Heart left ventricle (tissue), 16 donors: ENCODE data around the gene COL7A1. TPM values are rescaled to one million over a fixed set of nuclear protein-coding genes. Genes with fewer than 3 reads are reported as not detected.

Experiments used
- ATAC-seq, 4 donors: fragments of 200-7000 bp; cut with Tn5 transposase; one replicate each; pipeline ENCODE4 v1.9.1; 2020 to 2022; ENCODE audit warnings: moderate library complexity in 4 of 4, mild to moderate bottlenecking in 3 of 4, moderate number of reproducible peaks in 1 of 4
- DNase-seq, 5 donors: peaks; one replicate each; pipeline ENCODE4 v3.0.0-alpha.2; 2020
- H3K27ac ChIP-seq, 12 donors: fragments of 200-600 bp; sonication (generic) in 4 of 12; one replicate each; pipeline versions ENCODE4 v1.5.0 to v1.8.0; 2016 to 2022; ENCODE audit warnings: mild to moderate bottlenecking in 2 of 12
- H3K27me3 ChIP-seq, 9 donors: fragments of 200-600 bp; sonication (generic) in 2 of 9; one replicate each; pipeline versions ENCODE4 v1.5.1 to v1.8.0; 2016 to 2022; ENCODE audit warnings: mild to moderate bottlenecking in 3 of 9
- H3K36me3 ChIP-seq, 9 donors: fragments of 200-600 bp; sonication (generic) in 2 of 9; one replicate each; pipeline versions ENCODE4 v1.5.0 to v1.8.0; 2018 to 2022; ENCODE audit warnings: mild to moderate bottlenecking in 2 of 9
- H3K4me1 ChIP-seq, 12 donors: fragments of 200-600 bp; sonication (generic) in 4 of 12; one replicate each; pipeline versions ENCODE4 v1.5.0 to v1.8.0; 2016 to 2022; ENCODE audit warnings: mild to moderate bottlenecking in 3 of 12
- H3K4me3 ChIP-seq, 12 donors: fragments of 200-600 bp; sonication (generic) in 4 of 12; one replicate each; pipeline versions ENCODE4 v1.5.0 to v1.8.0; 2017 to 2022; ENCODE audit warnings: mild to moderate bottlenecking in 9 of 12, moderate library complexity in 4 of 12
- H3K9me3 ChIP-seq, 12 donors: fragments of 200-600 bp; sonication (generic) in 4 of 12; one replicate each; pipeline versions ENCODE4 v1.5.0 to v1.8.0; 2016 to 2022; ENCODE audit warnings: mild to moderate bottlenecking in 1 of 12
- POLR2A ChIP-seq, 2 donors: fragments of 450-650 bp; IDR thresholded peaks; one replicate each; pipeline ENCODE4 v1.6.1; 2017; ENCODE audit warnings: antibody characterized with exemption in 2 of 2, mild to moderate bottlenecking in 2 of 2, moderate library complexity in 2 of 2
- WGBS, 4 donors: extraction: QIAGEN DNeasy Blood & Tissue Kit in 2 of 4; methylation state at CpG; one replicate each; pipeline versions ENCODE4 v1.1.5 to v1.1.7; 2013 to 2018; 5-methylcytosine and 5-hydroxymethylcytosine counted together
- intact Hi-C, 10 donors: fragments of 100-400 bp; cut with DNase I; formaldehyde crosslinking; loops; one replicate each; pipeline versions ENCODE4 v1.11.1 to v1.14.2; 2022
- polyA plus RNA-seq, 2 donors: library from polyadenylated mRNA; stranded (reverse); fragments of 200-250 nt; gene quantifications; one replicate each; pipeline ENCODE4 v1.2.3, GENCODE V29; 2013
- total RNA-seq, 9 donors: library from RNA; depleted of rRNA in 2 of 9; stranded (reverse); fragments of >200 nt in 2 of 9; fragmentation: NEBNext Ultra II Directional in 3 of 9; extraction: Animal tissue kit (Norgen Biotek cat#: 25700) in 3 of 9; gene quantifications; one replicate each; pipeline versions ENCODE4 v1.1.0 to v1.2.4, GENCODE V29; 2016 to 2023
- TF ChIP-seq, protein P1 (sequence below), 12 donors: fragments of 200-600 bp; sonication (generic) in 4 of 12; IDR thresholded peaks; one replicate each; pipeline versions ENCODE4 v1.5.0 to v1.8.0; 2018 to 2022; ENCODE audit warnings: antibody characterized with exemption in 12 of 12, mild to moderate bottlenecking in 5 of 12
- donor health status: ischemic (EF 13 %, LVEDD 7.1; RV severe dilation, severe dysfunction).
- donor health status: healthy with polysubstance abuse.
- donor health status: DM: no; HTN: yes; CAD: no.
- donor health status: DM: no; HTN: no; CAD: no.
- donor health status: ischemic (EF 25% LVEDD 6.9; RV normal size, moderate dysfunction).
- donor health status: ischemic (EF 25% LVEDD 5.7; RV mildly dilated, moderate dysfunction).
- donor health status: healthy.
- donor health status: DM: yes; HTN: yes; CAD: no.
- donor health status: ischemic (EF 35%, LVEDD 5.7; RV mildly dilated, moderate dysfunction).
- donor health status: nonischemic (EF 11% LVEDD 7.7; RV severe dilation, severe dysfunction).
- donor health status: DM: yes; HTN: yes; CAD: no.
- donor health status: PGD.
- donor health status: ischemic (EF 29% LVEDD 5.4; RV normal size, mild dysfunction).
- donor health status: nonischemic (EF 23%, LVEDD 6.1; RV moderate dilation, normal function).

The COL7A1 gene
- total and polyA plus RNA-seq, 11 donors, result 2.4 to 25.2 (median 11.5) TPM

DNA sequence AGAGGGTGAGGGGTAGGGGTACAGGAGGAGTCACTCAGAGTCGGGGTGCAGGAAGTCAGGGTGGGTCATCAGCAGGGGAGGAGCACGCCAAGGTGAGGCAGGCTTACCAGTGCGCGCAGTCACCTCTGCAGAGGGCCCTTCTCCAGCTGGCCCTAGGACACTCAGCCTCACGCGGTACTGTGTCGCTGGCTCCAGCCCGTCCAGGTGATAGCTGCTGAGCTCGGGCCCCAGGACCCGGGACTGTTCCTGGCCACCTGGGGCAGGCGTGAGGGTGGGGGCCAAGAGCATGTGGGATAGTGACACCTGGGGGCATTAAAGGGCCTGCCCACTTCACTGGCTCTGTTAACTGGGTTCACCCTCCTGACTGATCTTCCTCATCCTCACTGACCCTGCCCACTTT is 7.4 kb downstream of the COL7A1 start:
- no peak for ATAC-seq
- no peak for DNase-seq
- Histone ChIP-seq H3K27ac (no peak overlapping the region), H3K36me3 (peaks cover 0 to 19% (median 0%) of the 10 kb centered on the region in 9 donors), H3K4me1 (no peaks in the 10 kb centered on the region), H3K27me3 (no peaks in the 10 kb centered on the region), H3K9me3 (no peaks in the 10 kb centered on the region), H3K4me3 (no peak overlapping the region)
- TF ChIP-seq, protein P1, sequence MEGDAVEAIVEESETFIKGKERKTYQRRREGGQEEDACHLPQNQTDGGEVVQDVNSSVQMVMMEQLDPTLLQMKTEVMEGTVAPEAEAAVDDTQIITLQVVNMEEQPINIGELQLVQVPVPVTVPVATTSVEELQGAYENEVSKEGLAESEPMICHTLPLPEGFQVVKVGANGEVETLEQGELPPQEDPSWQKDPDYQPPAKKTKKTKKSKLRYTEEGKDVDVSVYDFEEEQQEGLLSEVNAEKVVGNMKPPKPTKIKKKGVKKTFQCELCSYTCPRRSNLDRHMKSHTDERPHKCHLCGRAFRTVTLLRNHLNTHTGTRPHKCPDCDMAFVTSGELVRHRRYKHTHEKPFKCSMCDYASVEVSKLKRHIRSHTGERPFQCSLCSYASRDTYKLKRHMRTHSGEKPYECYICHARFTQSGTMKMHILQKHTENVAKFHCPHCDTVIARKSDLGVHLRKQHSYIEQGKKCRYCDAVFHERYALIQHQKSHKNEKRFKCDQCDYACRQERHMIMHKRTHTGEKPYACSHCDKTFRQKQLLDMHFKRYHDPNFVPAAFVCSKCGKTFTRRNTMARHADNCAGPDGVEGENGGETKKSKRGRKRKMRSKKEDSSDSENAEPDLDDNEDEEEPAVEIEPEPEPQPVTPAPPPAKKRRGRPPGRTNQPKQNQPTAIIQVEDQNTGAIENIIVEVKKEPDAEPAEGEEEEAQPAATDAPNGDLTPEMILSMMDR (IDR thresholded peaks at IDR 0.05), result no peak
- TF ChIP-seq POLR2A (IDR thresholded peaks at IDR 0.05), result no peak
- intact Hi-C loops, result no loop called here
- 65 to 88% (median 84%) methylated on average over 5 to 11 of the region's 11 CpGs for WGBS, 4 donors

DNA sequence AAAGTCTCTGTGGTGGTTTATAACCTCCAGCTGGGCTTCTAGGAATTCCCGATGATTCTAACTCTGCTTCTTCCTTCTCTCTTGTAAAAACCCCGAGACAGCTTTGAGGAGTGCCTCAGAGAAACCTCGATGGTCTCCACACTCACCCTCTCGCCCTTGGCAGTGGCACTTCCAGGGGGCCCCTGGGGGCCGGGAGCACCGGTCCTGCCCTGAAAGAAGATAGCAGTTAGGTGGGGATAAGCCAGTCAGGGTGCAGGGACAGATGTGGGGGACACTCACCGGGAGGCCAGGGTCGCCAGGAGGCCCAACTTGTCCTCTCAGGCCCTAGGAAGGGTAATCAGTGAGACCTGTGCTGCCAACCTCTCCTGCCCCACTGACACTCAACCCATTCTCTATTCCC is 9.7 kb downstream of the COL7A1 start:
- Histone ChIP-seq H3K27me3 (no peaks in the 10 kb centered on the region), H3K4me1 (no peaks in the 10 kb centered on the region), H3K9me3 (no peaks in the 10 kb centered on the region), H3K27ac (no peak overlapping the region), H3K4me3 (no peak overlapping the region), H3K36me3 (peaks cover 0 to 19% (median 3%) of the 10 kb centered on the region in 9 donors)
- DNase-seq (no peak), ATAC-seq (no peak)
- WGBS, 4 donors, result 81 to 91% (median 87%) methylated on average over 8 of the region's 8 CpGs
- TF ChIP-seq POLR2A (IDR thresholded peaks at IDR 0.05), result no peak
- TF ChIP-seq, protein P1 (IDR thresholded peaks at IDR 0.05), result no peak
- intact Hi-C loops, result no loop called here

DNA sequence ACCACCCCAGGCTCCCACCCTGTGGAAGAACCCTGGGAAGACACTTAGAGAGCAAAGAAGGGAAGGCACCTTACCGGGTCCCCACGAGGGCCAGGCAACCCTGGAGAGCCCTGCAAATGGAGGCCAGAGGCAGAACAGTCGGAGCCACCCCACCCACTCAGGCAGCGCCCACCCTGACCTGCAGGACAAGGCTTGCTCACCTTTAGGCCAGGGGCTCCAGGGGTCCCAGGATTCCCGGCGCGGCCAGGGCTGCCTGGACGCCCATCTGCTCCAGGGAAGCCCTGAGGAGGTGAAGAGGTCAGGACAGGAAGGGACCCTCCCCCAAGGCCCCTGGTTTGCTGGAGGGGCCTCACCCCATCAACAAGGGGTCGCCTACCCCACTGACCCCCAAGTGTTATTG is 10.3 kb downstream of the COL7A1 start:
- TF ChIP-seq, protein P1 (IDR thresholded peaks at IDR 0.05), result no peak
- TF ChIP-seq POLR2A (IDR thresholded peaks at IDR 0.05), result no peak
- intact Hi-C loops, result no loop called here
- no peak overlapping the region for H3K4me3 ChIP-seq
- 82 to 92% (median 90%) methylated on average over 5 to 9 of the region's 9 CpGs for WGBS, 4 donors
- peaks cover 0 to 17% (median 3%) of the 10 kb centered on the region in 9 donors for H3K36me3 ChIP-seq
- DNase-seq, result no peak
- no peaks in the 10 kb centered on the region for H3K27me3 ChIP-seq
- no peaks in the 10 kb centered on the region for H3K9me3 ChIP-seq
- no peak overlapping the region for H3K27ac ChIP-seq
- no peak for ATAC-seq
- no peaks in the 10 kb centered on the region for H3K4me1 ChIP-seq

DNA sequence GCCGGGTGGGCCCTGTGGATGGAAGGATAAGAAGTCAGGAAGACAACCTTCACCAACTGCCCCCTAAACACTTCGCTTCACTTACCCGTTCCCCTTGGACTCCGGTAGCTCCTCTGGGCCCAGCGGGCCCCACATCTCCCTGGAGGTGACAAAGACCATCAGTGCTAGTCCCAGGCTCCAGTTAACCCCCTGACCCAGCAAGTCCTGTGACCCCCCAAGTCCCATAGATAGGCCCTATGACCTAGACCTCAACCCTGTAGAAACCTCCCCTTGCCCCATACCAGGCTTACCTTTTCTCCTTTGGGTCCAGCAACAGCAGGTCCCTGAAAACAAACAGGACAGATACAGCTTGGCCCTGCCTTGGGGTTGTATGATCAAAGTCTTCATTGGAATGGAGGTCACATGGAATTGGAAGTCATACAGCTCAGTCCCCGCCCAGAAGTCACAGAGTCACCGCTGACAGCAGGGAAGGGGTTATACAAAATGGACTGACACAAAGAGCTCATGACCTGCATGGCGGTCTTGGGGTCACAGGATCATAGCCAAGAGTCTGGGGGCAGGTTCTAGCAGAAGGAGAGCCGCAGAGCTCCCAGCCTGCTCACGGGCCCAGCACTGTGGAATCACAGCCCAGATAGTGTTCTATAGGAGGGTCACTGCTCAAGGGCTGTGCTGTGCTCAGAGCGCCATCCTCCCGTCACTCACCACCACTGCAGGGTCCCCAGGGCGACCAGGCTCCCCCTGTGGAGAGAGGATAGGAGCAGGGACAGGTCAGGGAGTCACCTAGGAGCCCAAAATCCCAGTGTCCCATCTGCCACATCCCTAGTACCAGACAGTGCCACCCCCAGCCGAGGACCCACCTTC is 13.3 kb downstream of the COL7A1 start:
- intact Hi-C loops, result no loop called here
- H3K27ac ChIP-seq, result no peak overlapping the region
- no peak for DNase-seq
- no peaks in the 10 kb centered on the region for H3K9me3 ChIP-seq
- no peaks in the 10 kb centered on the region for H3K4me1 ChIP-seq
- ATAC-seq, result no peak
- 93 to 96% (median 94%) methylated on average over 11 to 14 of the region's 14 CpGs for WGBS, 4 donors
- TF ChIP-seq, protein P1 (IDR thresholded peaks at IDR 0.05), result no peak
- no peak for TF ChIP-seq POLR2A (IDR thresholded peaks at IDR 0.05)
- H3K4me3 ChIP-seq, result no peak overlapping the region
- peaks cover 0 to 31% (median 2%) of the 10 kb centered on the region in 9 donors for H3K36me3 ChIP-seq
- no peaks in the 10 kb centered on the region for H3K27me3 ChIP-seq
